GM19035 (cell line): ENCODE measurements around the gene RASGRF2.

Experiments
- ATAC-seq: cut with Tn5 transposase; IDR thresholded peaks from one replicate; pipeline ENCODE4 v1.9.1; 2021; ENCODE audit not compliant: unreplicated experiment

Gene RASGRF2

DNA sequence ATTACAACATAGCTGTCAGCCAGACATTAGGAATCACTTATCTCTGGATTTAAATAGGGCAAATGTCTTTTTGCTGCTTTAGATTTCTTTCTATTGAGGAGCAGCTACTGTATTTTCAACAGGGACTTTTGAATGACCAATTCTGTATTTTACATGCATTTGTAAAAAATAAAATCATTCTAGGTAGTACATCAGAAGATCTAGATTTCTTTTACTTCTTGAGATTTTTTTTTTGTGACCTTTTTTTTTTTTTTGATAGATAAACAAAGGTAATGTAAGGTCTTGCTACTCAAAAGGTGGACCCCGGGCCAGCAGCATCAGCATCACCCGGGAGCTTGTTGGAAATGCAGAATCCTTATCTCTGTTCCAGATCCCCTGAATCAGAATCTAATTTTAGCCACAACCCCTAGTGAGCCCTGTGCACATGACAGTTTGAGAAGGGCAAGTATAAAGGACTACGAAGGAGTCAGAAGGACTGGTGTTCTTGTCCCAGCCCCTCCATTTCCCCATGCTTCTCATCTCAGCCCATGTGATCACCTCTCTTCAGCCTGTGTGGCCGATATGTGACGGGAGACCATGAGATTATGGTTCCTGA, 235.3 kb downstream of the RASGRF2 start:
- ATAC-seq, result no peak

DNA sequence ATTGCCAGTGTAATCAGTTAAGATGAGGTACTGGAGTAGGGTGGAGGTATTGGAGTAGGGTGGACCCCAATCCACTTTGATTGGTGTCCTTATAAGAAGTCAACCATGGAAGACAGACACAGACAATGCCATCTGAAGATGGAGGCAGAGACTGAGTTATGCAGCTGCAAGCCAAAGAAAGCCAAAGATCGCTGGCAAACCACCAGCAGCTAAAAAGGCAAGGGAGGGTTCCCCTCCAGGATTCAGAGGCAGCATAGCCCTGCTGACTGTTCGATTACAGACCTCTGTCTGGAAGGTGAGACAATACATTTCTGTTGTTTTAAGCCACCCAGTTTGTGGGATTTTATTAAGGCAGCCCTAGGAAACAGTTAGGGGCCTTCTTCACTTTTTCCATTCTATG, 242.5 kb downstream of the RASGRF2 start:
- no peak for ATAC-seq

DNA sequence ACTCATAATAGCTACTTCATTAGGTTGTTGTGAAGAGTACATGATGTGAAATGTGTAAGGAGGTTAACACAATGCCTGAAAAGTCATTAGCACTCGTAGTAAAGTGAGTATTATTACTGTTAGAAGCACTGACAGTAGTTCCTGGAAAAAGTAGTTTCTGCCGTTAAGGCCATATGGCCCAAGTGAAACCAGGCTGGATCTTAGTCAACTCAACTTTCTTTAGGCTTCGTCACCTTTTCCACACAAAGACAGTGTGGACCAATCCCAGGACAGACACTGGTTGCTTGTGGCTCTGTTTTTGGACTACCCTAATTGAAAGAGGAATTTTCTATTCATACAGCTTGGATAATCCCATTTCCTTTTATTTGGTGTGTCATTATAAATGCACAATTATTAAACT, 243.6 kb downstream of the RASGRF2 start:
- ATAC-seq, result no peak

DNA sequence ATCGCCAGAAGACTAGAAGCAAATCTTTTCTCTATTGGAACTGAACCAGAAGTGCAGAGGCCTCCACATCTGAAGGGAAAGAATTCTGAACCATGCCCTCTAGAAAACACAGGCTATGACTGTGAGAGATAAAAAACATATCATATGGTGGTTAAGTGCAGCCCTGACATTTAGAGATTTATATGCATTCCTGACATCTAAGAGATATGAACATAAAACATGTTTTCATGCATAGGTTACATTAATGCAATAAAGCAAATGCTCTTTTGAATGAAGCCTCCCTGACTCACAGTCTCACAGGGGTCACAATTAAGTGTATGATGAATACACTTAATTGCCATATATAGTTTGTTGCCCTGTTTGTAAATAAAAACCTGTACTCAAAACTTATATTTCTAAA, 244.0 kb downstream of the RASGRF2 start:
- ATAC-seq, result no peak

DNA sequence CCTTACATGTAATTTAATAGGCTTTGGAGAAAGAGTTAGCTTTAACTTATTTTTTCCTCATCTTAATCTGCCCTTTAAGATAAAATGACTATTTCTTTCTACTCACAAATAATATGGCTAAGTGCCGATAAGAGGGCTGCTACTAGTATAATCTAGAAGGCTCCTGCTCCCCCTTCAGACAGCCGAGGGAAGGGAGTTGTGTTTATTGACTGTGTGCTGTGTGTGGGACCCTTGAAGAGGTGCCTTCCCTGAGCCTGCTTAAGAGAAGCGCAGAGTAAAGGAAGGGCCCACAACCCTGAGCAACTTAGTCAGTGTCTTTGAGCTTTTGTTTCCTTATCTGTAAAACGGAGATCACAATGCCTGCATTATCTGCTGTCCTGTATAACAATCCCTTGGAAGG, 244.9 kb downstream of the RASGRF2 start:
- no peak for ATAC-seq

DNA sequence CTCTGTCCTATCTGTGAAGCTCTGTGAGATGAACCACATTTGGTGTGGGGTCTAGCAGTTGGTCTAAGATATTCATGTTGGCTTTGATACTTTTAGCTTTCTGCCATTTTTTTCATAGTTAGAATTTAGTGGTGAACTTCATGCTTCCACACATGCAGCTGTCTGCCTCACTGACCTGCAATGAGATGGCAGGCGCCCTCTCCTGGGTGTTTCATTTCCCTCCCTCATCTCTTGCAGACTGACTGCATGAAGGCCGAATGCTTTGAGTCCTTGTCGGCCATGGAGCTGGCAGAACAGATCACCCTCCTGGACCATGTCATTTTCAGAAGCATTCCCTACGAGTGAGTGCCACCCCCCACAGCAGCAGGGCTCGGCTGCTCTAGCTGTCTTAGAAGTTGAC, 246.8 kb downstream of the RASGRF2 start:
- ATAC-seq, result no peak

DNA sequence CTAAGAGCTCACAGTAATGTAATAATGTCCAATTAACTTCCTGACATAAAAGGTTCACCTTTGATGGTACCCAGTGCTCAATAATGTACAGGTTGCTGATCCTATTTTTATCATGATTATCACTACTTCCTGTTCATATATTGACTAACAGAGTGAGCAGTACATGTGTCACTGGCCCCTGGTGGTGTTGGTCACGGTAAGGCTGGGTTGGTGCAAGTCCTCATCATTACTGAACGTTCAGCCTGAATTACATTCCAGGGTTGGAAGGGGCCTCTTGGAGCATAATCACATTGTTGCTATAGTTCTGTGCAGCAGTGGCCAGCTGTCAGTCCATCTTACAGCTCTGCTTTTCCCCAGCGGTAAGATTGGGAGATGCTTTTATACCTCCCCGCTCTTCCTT, 248.7 kb downstream of the RASGRF2 start:
- no peak for ATAC-seq

DNA sequence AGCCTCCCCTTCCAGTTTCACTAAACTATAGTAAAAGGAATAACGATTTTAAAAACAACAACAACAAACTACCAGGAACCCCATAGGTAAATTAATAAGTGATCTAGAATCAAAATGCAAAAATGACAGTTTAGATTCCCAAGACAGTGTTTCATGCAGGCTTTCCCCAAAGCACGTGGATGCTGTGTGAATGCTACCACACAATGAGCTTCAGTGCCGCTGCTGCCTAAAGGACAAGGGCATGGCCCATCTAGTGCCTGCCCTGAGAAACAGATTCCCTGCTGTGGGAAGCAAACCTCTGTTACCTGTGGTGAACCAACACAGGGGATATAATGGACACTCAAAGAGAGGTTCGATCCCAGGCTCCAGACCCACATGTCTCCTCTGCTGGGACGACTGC, 249.2 kb downstream of the RASGRF2 start:
- no peak for ATAC-seq

DNA sequence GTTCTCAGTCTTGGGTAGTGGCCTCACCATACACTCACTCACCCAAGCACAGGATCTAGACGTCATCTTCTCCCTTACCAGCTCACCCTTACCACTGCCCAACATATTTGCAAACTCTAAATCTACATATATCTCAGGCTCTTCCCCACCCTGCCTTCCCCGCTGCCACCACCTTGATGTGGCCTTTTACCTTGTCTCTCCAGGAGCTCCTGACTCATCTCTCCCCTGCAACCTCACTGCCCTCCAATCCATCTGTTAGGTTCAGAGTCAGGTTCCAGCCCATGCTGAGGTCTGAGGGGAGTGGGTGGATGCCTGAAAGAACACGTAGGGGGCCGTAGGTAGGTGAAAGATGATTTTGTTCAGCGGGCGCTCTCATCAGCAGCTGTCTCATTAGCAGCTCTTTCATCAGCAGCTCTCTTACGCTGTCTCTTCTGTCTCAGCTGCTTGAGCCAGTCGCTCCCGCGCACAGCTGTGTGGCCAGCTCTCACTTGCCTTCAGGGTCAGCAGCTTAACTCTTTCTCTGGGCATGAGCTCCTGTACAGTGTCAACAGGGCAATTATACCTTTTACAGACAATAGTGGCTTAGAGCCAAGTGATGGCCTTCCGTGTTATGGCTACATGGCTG, 249.8 kb downstream of the RASGRF2 start:
- no peak for ATAC-seq

DNA sequence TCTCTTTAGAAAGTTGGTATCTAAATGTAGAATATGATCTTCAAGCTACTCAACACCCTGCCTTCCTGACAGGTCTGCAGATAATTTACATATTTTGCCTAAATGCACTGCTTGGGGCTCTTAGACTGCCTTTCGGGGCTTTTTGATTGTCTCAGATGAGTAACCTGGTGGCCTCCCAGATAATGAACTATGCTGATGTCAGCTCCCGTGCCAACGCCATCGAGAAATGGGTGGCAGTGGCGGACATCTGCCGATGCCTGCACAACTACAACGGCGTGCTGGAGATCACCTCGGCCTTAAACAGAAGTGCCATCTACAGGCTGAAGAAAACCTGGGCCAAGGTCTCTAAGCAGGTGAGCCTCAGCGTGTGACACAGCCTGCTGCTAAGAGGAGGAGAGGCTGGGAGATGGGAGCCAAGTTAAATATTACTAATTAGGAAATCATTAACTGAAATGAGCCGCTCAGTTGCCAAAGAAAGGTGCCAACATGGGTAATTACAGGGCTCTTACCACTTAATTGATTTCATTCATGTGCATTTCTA, 252.1 kb downstream of the RASGRF2 start:
- peak; percentile 60 for ATAC-seq

DNA sequence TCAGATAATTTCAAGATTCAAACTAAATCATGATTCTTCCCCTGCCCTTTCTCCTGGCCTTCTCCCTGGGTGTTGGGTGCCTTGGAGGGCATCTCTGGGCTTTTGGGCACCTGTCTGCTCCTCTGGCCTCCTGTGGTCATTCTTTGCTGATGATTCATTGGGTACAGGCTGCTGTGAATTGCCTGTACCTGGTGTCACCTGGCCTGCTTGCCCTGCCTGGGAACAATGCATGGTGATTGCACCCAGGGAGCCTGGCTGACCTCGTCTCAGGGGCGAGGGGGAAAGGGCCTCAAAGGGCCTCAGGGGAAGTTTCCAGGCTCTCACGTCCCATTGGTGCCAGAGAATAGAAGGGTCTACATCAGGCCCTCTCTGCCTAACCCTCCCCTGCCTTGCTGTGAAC, 252.9 kb downstream of the RASGRF2 start:
- no peak for ATAC-seq

DNA sequence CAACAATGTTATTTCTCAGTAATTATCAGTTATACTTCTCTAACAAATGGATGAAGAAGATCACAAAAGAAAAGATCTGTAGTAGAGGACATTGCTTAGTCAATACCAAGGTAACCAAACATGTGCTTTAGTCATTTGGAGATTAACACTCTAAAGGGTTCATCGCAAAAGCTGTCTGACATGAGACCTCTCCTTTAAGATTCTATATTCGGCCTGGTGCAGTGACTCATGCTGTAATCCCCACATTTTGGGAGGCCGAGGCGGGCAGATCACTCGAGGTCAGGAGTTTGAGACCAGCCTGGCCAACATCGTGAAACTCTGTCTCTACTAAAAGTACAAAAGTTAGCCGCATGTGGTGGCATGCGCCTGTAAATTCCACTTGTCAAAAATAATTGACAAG, 254.7 kb downstream of the RASGRF2 start:
- ATAC-seq, result no peak

DNA sequence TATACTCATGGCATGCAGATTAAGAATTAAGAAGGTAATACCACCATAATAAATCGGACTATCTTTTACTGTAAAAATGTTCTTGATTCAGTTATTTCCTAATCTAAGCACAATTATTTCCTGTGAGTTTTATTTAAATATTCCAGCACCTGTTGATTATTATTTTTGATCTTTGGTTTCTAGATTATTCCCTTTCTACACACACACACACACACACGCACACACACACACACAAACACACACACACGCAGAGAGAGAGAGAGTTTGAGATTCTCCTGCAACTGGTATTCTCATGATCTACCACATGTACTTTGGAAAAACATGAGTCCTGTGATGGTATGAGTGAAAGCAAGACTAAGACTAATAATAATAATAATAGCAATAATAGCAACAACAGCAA, 256.0 kb downstream of the RASGRF2 start:
- ATAC-seq, result no peak

DNA sequence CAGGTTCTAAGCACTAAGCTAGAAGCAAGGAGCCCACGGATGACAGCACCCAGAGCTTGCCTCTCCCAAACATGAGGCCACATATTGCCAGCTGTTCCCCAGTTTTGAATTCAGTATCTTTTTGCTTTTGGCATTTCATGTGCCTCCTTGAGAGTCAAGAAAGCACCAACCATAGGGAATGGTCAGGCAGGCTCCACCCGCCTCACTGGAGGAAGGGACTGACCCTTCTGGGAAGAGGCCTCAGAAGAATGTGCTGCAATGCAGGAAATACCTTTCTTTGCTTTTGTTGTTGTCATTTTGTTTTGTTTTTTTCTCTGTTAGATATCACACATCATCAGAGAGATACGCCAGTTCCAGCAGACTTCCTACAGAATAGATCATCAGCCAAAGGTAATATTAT, 259.2 kb downstream of the RASGRF2 start:
- no peak for ATAC-seq

DNA sequence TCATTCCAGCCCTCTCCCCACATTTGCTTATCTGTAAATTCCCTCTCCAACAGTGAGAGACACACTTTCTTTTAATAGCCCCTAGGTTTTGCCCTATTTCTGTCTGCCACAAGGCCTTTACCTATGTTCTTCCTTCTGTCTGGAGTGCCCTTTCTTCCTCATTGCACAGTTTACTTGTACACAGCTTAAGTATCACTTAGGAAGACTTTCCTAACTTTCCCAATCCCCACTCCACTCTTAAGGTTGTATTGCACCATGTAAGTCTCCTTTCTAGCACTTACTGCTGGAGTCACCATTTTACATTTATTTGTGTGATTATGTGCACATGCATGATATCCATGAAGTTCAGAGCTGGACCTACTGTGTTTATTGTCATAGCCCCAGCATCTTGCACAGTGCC, 262.1 kb downstream of the RASGRF2 start:
- ATAC-seq, result no peak

DNA sequence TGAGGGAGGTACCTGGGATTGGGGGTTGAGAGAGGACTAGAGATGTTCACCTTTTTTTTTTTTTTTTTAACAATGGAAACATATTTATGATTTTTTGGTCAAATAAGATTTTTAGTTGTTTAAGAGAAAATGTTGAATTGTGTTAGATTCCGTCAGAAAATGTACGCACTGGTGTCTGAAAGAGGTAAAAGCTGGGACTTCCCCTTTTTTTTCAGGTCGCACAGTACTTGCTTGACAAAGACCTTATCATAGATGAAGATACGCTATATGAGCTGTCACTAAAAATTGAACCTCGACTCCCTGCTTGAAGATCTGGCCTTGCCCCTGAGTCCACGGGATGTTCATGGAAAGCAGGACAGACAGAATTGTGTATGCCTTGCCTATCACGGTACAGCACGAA, 265.3 kb downstream of the RASGRF2 start:
- ATAC-seq, result no peak

DNA sequence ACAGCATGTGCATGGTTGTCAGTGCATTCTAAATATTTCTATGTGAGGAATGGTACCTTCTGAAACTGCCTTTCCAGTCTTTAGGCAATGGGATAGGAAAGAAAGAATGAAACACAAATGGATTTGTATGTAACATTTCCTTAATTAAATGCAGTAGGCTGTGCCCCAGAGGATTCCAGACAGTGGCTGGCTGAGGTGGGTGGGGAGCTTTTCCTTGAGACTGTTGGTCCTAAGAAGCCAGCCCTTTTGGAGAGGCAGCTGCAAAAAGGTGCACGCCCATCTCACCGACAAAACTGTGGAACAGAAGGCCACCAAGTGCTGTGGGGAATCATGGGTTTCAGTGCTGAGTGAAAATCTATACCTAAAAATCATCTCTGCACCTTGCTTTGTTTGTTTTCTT, 266.1 kb downstream of the RASGRF2 start:
- no peak for ATAC-seq

DNA sequence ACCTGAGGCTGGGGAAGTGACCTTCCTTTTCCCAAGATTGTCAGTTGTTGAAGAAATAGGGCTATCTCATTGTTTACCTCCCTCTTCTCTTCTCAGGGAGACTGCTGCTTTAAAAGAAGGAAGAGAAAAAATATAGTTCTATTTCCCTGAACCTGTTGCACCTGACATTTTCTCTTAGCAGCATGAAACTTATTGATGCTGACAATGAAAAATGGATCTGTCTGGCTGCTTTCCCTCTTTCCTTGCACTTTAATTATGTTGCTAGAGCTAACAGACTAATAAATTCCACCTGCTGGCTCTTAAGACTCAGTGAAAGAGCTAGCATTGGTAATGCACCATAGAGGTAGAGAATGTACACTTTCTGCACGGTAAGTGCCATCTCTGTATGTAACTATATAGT, 266.8 kb downstream of the RASGRF2 start:
- ATAC-seq, result no peak

DNA sequence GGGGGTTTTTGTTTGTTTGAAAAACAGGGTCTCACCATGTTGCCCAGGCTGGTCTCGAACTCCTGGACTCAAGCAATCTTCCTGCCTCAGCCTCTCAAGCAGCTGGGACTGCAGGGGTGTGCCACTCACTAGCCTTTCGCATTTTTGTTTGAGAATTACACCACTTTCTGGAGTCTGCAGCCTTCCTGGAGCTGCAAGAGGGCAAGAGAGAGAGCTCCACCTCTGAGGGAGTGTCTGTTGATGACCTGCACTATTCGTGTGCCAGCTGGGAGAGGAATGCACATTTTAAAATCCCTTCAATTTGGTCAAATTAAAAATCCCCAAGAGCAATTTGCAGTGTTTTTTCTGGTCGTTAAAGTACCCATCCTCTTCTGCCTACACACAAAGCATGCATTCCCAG, 267.9 kb downstream of the RASGRF2 start:
- no peak for ATAC-seq

DNA sequence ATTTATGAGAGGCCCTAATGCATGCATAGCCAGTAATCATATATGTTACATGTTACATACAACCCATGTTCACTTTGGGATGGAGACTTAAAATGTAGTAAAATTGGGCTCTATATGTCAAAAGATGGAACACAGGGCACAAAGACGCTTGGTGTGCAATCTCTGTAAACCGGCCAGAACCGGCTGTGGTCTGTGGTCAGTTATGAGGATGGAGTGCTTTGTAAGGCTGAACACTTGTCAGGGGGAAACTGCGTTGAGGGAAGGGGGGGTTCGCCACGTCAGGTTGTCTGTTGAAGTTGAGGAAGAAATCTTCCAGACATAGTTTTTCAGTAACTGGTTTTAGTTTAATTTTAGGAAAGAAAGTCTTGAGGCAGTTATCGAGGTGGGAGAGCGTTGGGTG, 270.3 kb downstream of the RASGRF2 start:
- no peak for ATAC-seq

DNA sequence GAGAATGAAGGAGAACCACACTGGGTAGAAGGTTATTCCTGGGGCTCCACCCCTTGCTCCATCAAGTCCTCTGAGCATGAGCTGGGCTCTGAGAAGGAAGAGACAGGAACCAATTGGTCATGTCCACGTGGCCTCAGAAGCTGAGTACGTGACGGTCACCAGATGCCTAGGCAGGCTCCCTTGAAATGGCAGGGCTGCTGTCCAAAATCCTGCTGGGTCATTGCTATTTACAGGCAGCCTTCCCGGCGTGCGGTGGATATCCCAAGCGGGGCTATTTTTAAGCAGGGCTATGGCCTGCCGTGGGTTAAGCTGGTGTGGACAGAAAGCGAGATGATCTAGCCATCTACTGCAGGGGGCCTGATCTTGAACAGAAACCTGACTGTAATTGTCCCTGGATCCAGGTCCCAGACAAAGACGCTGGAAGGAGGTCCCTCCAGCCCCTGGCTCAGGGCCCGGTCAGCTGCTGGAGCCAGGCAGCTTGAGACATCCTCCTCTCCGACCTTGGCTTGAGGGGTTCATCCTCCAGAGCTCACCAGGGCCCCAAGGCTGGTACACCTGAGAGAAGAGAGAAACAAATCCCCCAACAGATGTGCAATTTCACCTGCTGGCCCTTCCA, 272.4 kb downstream of the RASGRF2 start:
- ATAC-seq, result no peak

DNA sequence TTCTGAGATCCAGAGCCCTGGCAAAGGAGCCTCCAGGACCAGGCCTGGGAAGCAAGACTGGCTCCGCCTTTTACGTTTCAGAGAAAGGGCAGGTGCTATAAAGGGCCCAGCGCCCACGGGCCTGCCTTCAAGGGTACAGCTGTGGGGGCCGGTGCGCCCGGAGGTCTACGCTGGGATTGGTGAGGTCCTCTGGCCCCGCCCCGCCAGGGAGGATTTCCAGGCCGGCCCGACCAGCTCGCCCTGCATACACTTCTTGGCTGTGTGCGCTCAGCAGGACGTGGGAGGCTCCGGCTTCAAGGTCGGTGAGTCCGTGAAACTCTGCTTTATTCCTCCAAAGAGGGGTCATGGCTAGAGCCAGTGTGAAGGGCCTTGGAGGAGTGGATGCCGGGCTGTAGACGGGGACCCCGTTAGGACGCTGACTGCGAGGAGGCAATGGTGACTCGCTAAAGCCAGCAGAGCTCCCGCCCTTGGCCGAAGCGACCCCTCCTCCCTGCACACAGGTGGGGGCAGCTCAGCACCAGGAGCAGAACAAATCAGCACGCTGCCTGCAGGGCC, 273.0 kb downstream of the RASGRF2 start, which contains the start of gene CKMT2:
Gene CKMT2 (plus strand): TSS at position 243 of the 555 bp plus-strand sequence. CDS start 17,811 bp downstream, outside the sequence.
- ATAC-seq, result no peak
